Tibial artery (tissue), 4 donors: ENCODE measurements around the gene C14orf119.

Source experiments
- DNase-seq, 2 donors: peaks; one replicate each; pipeline ENCODE4 v3.0.0-alpha.2; 2019
- H3K27ac ChIP-seq, 2 donors: fragments of 200-600 bp; sonication (generic) in 1 of 2; 1 replicate in 1 of 2; 2 replicates in 1 of 2; pipeline ENCODE4 v1.5.1; 2018 to 2019; ENCODE audit warnings: mild to moderate bottlenecking in 1 of 2
- H3K27me3 ChIP-seq, 2 donors: fragments of 200-600 bp; sonication (generic) in 1 of 2; one replicate each; pipeline versions ENCODE4 v1.5.1 to v1.6.0; 2016 to 2019
- H3K36me3 ChIP-seq, 3 donors: fragments of 200-600 bp; sonication (generic) in 2 of 3; one replicate each; pipeline ENCODE4 v1.5.1; 2016 to 2019; ENCODE audit warnings: mild to moderate bottlenecking in 2 of 3
- H3K4me1 ChIP-seq, 4 donors: fragments of 200-600 bp; sonication (generic) in 2 of 4; 1 replicate in 3 of 4; 2 replicates in 1 of 4; pipeline ENCODE4 v1.5.1; 2016 to 2019
- H3K4me3 ChIP-seq, 2 donors: fragments of 200-600 bp; sonication (generic) in 1 of 2; 1 replicate in 1 of 2; 2 replicates in 1 of 2; pipeline ENCODE4 v1.5.1; 2018 to 2019; ENCODE audit warnings: mild to moderate bottlenecking in 2 of 2
- H3K9me3 ChIP-seq, 3 donors: fragments of 200-600 bp; sonication (generic) in 1 of 3; one replicate each; pipeline ENCODE4 v1.5.1; 2016 to 2019
- CTCF ChIP-seq, 2 experiments: fragments of 200-600 bp in 1 of 2; fragments of 450-650 bp in 1 of 2; IDR thresholded peaks; one replicate each; pipeline ENCODE4 v1.5.1; 2017 to 2019; ENCODE audit warnings: antibody characterized with exemption in 2 of 2, mild to moderate bottlenecking in 1 of 2, moderate library complexity in 1 of 2
- intact Hi-C: fragments of 100-400 bp; cut with DNase I; formaldehyde crosslinking; loops from one replicate; pipeline ENCODE4 v1.15.0; 2023; ENCODE audit warnings: low total_unique reads

Gene C14orf119

GRCh38 chr14:23142826-23143225 is 47.5 kb downstream of the C14orf119 start:
- intact Hi-C loops: no loop called here

DNA sequence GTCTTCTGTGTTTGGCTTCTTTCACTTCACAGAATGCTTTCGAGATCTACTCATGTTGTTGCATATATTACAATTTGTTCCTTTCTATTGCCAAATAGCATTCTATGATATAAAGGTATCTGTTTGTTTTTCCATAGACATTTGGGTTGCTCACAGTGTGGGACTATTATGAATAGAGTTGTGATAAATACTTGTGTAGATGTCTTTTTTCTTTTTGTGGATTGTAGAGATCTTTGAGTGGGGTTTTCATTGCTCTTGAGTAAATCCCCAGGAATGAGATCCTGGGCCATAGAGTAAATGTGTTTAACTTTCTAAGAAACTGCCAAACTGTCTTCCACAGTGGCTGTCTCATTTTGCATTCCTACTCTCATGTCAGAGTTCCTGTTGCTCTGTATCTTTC is 48.6 kb downstream of the C14orf119 start:
- H3K36me3 ChIP-seq: peaks cover 19 to 33% (median 25%) of the 10 kb centered on the region in 3 donors
- peak overlapping the region; percentile 77 to 91 for H3K27ac ChIP-seq
- H3K4me3 ChIP-seq: no peak overlapping the region
- intact Hi-C loops: no loop called here
- no peaks in the 10 kb centered on the region for H3K27me3 ChIP-seq
- TF ChIP-seq CTCF (IDR thresholded peaks at IDR 0.05): no peak
- peaks cover 0 to 75% (median 44%) of the 10 kb centered on the region in 4 donors for H3K4me1 ChIP-seq
- no peak for DNase-seq
- H3K9me3 ChIP-seq: no peaks in the 10 kb centered on the region

More at GRCh38 chr14:23142826-23143225, 47.5 kb downstream of the C14orf119 start:
- no peak for DNase-seq
- H3K27me3 ChIP-seq: no peaks in the 10 kb centered on the region
- no peaks in the 10 kb centered on the region for H3K9me3 ChIP-seq
- H3K36me3 ChIP-seq: peaks cover 30 to 44% (median 36%) of the 10 kb centered on the region in 3 donors
- peak overlapping the region; percentile 77 to 91 for H3K27ac ChIP-seq
- H3K4me1 ChIP-seq: peaks cover 0 to 64% (median 40%) of the 10 kb centered on the region in 4 donors
- no peak for TF ChIP-seq CTCF (IDR thresholded peaks at IDR 0.05)
- H3K4me3 ChIP-seq: no peak overlapping the region

- no peak for TF ChIP-seq CTCF (IDR thresholded peaks at IDR 0.05)
- Histone ChIP-seq H3K9me3 (no peaks in the 10 kb centered on the region), H3K4me1 (peaks cover 0 to 94% (median 51%) of the 10 kb centered on the region in 4 donors), H3K36me3 (peaks cover 0 to 22% (median 14%) of the 10 kb centered on the region in 3 donors), H3K4me3 (no peak overlapping the region), H3K27ac (peak overlapping the region; percentile 77 to 91), H3K27me3 (no peaks in the 10 kb centered on the region)
- DNase-seq: no peak
- intact Hi-C loops: no loop called here
These were observed 50.6 kb downstream of the C14orf119 start for GRCh38 chr14:23145794-23146350.

DNA sequence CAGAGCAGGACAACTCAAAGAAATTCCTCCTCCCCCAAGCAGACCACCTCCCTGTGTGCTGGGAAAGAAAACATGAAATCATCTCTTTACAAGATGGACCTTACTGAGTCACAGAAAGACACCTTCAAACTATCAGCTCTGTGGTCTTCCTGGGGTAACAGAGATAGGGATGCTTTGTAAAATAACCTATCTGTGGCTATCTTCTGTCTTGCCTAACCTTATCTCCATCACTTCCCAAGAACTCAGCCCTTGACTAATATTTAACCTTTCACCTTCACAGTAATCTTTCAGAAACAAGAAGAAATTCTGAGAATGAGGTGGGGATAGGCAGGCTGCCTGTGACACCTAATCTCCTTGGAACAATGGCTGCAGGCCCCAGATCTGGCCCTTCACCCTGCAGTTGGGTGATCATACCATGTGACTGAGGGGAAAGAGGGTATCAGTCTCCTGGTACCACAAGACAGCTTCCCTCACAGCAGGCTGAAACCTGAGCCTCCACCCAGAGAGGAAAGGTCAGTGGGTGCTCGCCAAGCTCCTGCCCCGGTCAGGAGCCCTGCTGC is 51.1 kb downstream of the C14orf119 start:
- TF ChIP-seq CTCF (IDR thresholded peaks at IDR 0.05): no peak
- intact Hi-C loops: no loop called here
- DNase-seq: no peak
- peaks cover 0 to 100% (median 54%) of the 10 kb centered on the region in 4 donors for H3K4me1 ChIP-seq
- H3K36me3 ChIP-seq: peaks cover 0 to 25% (median 13%) of the 10 kb centered on the region in 3 donors
- H3K9me3 ChIP-seq: no peaks in the 10 kb centered on the region
- H3K27me3 ChIP-seq: no peaks in the 10 kb centered on the region
- no peak overlapping the region for H3K4me3 ChIP-seq
- peak overlapping the region; percentile 77 to 91 for H3K27ac ChIP-seq

GRCh38 chr14:23146980-23147379 is 51.7 kb downstream of the C14orf119 start:
- peak overlapping the region; percentile 77 to 91 for H3K27ac ChIP-seq
- H3K36me3 ChIP-seq: peaks cover 0 to 25% (median 13%) of the 10 kb centered on the region in 3 donors
- no peak overlapping the region for H3K4me3 ChIP-seq
- no peak for DNase-seq
- no peak for TF ChIP-seq CTCF (IDR thresholded peaks at IDR 0.05)
- H3K9me3 ChIP-seq: no peaks in the 10 kb centered on the region
- intact Hi-C loops: no loop called here
- peaks cover 0 to 100% (median 52%) of the 10 kb centered on the region in 4 donors for H3K4me1 ChIP-seq
- no peaks in the 10 kb centered on the region for H3K27me3 ChIP-seq
